Measurements from ENCODE around the gene DNAAF8.

DNAAF8 gene

GRCh38 chr16:4695473-4696171 lies 38.7 kb upstream of the DNAAF8 start:
- DNase-seq, result no peak

DNA sequence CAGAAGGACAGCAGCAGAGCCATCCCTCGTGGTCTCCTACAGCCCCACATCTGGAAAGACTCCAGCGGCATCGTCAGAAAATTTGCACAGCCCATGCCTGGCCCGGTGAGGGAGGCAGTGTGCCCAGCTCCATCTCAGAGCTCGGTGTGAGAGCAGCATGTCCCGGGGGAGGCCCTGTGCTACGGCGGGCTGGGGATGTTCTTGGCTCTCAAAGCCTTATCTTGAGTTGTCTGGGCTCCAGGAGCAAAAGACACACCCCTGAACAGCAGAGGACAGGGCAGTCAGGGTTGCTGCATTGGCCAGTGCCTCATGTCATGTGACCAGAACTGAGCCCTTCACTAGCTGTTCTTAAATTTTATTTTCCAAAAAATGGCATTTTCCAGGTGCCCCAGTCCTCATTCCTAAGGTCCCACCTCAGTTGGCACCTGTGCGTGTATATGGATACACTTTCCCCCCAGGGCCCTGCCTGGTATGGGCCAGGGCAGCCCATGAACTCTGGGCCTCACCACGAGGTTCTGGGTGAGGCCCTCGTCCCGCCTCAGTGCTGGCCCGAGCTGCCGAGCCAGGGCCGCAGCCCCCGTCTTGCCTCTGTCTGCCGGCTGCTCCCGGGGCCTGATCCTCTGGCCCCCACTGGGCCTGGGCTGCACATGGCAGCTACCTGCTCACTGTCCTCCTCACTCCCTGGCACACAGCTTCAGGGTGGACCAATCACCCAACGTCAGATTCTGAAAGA lies 38.0 kb upstream of the DNAAF8 start:
- DNase-seq, result no peak

- DNase-seq, result no peak
Observed at GRCh38 chr16:4696905-4697847, 37.2 kb upstream of the DNAAF8 start.

GRCh38 chr16:4697848-4698291 lies 36.5 kb upstream of the DNAAF8 start:
- DNase-seq, result no peak

DNA sequence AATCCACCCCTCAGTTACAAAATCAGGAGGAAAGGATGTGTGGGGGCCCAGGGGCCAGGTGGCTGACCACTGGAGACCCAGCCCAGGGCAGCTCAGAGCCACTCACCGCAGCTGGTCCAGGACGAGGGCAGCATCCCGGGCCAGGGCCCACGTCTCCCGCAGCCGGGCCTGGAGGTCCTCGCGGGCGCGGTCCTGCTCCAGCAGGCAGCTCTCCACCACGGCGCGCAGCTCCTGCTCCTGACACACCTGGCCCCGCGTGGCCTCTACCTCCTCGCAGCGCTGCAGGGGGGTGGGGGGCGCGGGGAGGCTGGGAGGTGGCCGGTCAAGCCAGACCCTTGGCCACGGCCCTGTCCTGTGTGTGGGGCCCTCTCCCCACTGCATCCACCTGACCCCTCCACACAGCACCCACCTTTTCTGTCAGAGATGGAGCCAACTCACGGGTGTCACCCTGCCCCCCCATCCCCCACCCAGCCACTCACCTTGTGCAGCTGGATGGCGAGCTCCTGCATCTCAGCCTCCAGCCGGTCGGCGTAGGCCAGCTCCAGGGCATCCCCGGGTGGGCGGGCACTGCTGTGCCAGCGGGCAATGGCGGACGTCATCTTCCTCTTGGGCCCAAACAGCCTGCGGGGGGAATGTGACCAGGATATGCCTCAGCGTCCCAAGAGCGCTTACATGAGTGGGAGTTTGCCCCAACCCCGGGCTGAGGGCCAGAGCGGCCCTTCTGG lies 35.9 kb upstream of the DNAAF8 start:
- no peak for DNase-seq

- no peak for DNase-seq
Observed at GRCh38 chr16:4699046-4699556, 35.2 kb upstream of the DNAAF8 start.

- DNase-seq, result no peak
Observed at GRCh38 chr16:4700380-4700996, 33.8 kb upstream of the DNAAF8 start.

- no peak for DNase-seq
Observed at GRCh38 chr16:4700997-4701743, 33.2 kb upstream of the DNAAF8 start.

DNA sequence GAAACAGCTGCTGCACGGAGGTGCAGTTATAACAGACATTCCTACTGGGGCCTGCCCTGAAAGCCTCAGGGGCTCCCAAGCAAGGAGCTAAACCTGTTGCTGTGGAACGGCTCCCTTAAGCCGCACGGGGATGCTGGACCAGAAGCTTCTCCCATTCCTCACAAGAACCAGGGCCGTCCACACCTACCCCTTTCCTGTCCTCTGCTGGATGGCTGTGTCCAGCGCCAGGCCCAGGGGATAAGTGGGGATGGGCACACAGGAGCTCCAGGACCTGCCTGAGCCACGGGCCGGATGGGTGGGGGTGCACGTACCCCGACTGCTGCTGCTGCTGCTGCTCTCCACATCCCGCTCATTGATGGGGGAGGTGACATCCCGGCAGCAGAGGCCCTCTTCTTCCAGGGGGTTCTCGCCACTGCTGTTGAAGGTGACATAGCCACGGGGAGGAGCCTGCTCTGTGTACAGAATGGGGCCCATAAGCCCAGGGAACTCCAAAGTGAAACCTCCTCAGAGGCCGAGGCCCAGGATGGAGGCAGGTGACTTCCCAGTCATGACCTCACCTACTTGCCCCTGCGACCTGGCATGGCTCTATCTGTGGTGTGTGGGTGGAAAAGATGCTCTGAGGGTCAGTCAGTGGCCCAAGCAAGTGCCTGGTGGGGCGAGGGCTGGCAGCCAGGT lies 32.4 kb upstream of the DNAAF8 start:
- DNase-seq, result no peak

- no peak for DNase-seq
Observed at GRCh38 chr16:4702466-4702808, 31.9 kb upstream of the DNAAF8 start.

DNA sequence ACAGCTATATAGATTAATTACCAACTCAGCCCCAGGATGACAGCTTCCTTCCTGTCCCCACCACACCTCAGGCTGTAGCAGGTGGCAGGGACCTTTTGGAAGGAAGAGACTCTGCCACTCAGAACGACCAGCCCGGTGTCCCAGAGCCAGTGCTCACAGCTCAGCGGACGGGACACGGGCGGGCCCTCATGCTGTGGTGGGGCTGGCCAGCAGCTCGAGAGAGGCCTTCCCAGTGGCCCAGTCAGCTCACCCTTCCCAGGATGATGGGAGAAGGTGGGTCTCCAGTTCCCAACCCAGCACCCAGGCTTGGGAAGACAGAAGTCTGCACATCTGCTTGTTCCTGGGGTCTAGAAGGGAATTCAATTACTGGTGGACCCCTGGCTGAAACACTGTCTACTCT lies 30.4 kb upstream of the DNAAF8 start:
- DNase-seq, result no peak

GRCh38 chr16:4704491-4704890 lies 29.8 kb upstream of the DNAAF8 start:
- no peak for DNase-seq

DNA sequence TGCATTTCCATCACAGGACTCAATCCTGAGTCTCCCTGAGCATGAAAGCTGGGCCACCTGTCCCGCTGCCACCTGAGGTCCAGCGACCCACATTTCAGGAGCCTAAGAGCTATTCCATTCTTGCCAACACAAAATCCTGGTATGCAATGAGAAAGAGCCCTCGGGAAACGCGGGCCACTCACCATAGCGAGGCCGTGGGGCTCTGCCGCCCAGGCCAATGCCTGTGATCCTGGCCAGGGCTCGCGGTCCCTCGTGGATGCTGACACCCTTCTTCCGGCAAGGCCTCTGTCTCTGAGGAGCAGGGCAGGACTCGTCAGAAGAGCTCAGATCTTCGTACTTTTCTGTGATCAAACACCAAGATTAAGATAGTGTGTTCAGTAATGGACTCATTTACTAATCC lies 29.4 kb upstream of the DNAAF8 start:
- DNase-seq, result no peak

GRCh38 chr16:4706871-4707270 lies 27.5 kb upstream of the DNAAF8 start:
- DNase-seq, result no peak

- no peak for DNase-seq
Observed at GRCh38 chr16:4709481-4709880, 24.9 kb upstream of the DNAAF8 start.

DNA sequence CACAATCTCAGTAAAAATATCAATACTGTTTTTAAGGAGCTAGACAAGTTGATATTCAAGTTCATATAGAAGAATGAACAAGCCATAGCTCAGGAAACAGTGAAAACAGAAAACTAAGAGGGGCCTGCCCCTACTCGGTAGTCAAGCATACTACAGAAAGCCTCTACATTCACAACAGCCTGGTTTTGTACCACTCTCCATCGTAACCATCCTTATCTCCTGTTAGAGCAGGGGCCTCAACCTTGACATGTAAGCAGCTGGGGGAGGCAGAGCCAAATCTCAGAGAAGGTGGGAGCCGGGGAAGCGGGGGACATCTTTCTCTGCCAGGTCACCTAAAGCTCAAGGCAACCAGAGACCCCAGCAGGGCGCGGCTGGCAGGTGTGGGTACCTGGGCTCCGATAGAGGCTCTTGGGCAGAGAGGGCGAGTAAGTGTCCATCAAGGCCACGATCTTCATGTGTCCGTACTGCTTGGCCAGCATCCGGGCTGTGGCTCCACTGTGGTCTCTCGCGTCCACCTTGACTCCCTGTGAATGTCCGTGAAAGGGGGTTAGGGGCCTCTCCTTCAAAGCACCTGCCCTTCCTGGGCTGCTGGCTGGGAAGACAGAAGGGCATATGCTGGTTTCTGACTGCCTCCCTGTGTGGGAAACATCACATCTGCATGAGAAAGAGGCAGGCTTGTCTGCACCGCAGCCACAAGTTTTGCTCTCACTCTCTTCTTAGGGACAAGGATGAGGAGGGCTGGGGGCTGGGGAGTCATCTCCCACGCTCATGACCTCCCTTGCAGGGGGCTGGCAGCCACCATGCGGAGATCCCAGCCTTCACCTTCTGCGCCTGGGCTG lies 20.5 kb upstream of the DNAAF8 start:
- DNase-seq, result no peak

DNA sequence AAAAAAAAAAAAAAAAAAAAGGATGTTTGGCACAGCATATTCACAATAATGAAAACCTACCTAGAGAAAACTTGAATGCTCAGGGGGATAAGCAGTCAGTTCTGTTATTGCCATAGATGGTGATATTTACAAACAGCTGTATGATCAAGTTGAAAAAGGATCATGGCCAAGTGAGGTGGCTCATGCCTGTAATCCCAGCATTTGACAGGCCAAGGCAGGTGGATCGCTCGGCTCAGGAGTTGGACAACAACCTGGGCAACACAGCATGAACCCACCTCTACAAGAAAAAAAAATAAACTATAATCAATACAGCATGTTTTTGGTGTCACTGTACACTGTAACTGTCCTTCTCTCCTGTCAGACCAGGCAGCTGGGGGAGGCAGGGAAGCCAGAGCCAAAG lies 19.3 kb upstream of the DNAAF8 start:
- no peak for DNase-seq

- no peak for DNase-seq
Observed at GRCh38 chr16:4718466-4718865, 15.9 kb upstream of the DNAAF8 start.

GRCh38 chr16:4723071-4723767 lies 11.1 kb upstream of the DNAAF8 start:
- no peak for DNase-seq
